HK-2 (cell line): ENCODE measurements around the gene KAZN.

ENCODE experiments used
- DNase-seq: peaks from one replicate; pipeline ENCODE4 v3.0.0-alpha.2; 2018; ENCODE audit not compliant: unreplicated experiment

KAZN gene

DNA sequence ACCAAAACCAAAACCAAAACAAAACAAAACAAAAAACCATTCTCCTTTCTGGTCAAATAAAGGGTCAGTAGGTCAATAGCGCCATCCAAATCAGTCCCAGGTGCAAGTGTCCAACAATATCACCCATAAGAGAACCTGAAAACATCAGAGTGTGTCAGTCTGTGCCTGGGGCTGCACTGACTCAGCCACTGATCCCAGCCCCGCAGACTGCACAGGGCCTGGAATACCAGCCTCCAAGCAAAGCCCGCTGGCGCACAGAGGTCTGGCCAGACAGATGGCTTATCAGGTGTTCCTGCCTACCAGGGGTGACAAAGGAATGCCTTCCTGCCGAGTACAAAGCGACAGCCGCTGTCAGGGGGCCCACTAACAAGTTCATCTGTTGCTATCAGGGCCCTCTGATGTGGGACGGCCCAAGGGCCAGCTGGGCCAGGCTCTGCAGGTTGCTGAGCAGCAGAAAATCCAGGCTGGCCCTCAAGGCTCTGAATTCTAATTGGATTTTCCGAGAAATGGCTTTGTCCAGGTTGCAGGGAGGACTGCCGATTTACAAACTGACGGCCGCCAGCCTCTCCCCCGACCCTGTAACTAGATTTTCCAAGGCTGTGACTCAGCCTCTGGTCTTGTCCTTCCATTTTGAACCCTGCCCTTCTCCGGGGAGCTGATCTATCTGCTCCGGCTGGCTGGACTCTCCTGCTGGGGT, 541.3 kb downstream of the KAZN start:
- no peak for DNase-seq

DNA sequence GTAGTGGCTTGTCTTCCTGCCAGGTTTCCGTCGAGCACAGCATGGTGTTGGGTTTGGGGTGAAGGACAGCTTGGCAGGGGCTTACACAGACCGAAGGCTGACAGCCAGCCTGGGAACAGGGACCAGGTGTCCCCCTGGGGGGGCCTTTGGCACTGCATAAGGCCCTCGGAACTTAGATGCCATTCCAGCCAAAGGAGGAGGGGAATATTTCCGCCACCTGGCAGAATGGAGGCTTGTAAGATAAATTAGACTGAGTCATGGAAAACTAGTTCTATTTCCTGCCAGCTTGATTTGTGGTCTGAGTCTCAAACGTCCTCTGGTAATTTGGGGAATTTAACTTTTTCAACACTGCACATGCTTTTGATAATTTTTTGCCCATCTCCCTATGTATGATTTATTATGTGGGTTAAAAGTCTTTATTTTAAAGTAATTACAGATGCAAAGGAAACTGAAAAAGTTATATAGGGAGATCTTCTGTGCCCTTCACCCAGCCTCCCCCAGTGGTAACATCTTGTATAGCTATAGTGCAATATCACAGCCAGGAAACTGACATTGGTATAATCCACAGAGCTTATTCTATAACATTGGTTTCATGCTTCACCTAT, 543.6 kb downstream of the KAZN start:
- no peak for DNase-seq

DNA sequence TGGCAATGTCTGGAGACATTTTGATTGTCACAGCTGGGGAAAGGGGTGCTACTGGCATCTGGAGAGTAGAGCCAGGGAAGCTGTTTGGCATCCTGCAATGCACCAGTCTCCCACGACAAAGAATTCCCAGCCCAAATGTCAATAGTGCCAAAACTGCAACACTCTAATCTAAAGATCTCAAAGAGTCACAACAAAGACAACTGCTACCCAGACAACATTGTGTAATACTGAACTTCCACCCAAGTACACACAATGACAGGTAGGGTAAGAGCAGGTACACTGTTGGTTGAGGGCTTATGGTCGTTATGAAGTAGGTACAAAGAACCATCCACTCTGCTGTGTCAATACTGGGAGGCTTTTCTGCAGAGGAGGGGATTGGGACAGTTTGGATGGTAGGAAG, 546.8 kb downstream of the KAZN start:
- DNase-seq: no peak

DNA sequence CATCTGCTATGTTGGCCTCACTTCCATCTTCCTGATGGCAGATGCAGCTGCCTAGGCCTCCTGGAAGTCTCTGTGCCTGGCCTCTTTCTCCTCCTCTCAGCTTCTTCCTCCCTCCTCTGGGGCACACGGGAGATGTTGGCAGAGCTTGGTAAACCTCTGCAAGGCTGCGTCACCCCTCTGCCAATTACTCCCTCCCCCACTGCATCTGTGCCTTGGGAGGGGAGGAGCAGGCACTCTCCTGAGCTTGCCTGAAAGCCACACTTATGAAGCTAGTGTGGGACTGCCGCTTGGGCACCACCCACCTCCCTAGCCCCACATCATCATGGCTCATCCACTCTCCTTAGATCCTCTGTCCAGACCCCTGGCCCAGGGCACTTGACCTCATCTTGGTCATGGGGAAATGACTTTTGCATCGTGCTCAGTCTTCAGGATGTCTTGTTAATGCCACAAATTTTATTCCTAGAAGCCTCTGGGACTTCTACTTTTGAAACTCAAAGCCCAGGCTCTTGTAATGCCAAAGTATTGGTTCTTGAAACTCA, 547.7 kb downstream of the KAZN start:
- DNase-seq: no peak

DNA sequence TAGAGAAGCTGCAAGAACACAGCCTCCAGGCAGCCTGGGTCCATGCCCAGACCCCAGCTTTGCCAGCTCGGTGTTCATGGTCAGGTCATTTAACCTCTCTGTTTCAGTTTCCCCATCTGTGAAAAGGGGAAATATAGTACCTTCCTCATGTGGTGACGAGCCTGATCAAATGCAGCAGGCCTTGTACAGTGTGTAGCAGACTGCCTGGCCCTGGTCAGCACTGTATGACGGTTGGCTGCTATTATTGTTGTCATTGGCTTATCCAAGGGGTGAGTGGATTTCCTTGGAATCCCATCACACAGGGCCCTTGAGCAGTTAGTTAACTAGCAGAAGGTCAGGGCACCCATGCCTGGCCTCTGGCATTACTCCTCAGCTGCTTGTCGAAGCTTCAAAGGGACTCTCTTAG, 548.5 kb downstream of the KAZN start:
- DNase-seq: no peak

DNA sequence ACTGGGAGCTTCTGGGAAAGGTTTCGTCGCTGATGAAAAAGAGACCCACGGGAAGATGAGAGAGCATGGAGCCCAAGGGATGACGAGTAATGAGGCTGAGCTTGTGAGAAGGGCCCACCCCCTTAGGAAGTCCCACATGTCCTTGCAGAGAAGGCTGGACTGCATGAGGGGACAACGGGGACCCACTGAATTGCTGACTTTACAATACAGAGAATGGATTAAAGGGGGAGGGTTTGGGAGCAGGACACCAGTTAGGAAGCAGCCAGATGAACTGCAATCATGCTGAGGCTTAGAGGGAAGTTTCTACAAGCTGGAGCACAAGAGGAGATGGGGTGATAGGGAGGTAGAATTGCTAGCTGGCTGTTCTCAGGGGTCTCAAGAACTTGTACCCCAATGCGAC, 549.5 kb downstream of the KAZN start:
- DNase-seq: no peak

DNA sequence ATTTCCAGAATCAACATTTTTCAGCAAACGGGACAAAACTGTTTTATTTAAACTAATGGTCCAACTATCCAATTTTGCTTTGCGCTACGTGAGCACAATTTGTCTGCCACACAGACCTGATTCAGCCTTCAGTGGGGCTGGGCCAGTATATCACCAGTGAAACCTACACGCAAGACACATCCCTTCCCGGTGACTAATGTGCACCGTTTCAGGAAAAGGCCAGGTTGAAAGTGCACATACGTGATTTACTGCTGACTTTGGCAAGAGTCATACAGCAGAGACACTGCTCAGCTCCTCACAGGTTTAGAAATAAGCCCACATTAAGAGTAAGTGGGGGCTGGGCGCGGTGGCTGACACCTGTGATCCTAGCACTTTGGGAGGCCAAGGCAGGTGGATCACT, 550.0 kb downstream of the KAZN start:
- DNase-seq: no peak

DNA sequence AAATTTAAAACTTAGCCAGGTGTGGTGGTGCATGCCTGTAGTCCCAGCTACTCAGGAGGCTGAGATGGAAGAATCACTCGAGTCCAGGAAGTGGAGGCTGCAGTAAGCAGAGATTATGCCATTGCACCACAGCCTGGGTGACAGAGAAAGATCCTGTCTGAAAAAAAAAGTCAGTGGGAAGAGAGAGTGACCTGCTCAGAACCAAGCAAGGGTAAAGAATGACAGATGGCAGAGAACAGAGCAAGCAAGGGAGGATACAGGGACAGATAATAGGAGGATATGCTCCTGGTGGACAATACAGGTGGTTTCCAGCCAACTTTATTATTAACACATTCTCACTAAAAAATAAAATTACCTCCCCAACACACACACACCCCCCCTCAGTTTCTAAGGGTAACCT, 550.5 kb downstream of the KAZN start:
- no peak for DNase-seq

DNA sequence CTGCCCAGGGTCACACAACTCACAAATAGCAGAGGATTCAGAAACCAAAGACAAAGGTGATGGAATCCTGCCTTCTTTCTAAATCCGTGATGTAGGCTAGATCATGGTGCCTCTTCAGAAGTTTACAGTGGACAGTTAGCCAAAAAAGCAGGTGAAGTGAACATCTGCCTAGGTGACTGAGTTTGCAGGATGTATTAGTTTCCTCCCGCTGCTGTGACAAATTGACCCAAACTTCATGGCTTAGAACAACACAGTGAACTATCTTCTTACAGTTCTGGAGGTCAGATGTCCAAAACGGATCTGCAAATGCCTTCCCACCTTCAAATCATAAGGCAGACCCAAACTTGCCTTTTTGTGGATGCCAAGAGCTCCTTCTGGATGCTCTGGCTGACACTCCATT, 551.9 kb downstream of the KAZN start:
- DNase-seq: no peak

DNA sequence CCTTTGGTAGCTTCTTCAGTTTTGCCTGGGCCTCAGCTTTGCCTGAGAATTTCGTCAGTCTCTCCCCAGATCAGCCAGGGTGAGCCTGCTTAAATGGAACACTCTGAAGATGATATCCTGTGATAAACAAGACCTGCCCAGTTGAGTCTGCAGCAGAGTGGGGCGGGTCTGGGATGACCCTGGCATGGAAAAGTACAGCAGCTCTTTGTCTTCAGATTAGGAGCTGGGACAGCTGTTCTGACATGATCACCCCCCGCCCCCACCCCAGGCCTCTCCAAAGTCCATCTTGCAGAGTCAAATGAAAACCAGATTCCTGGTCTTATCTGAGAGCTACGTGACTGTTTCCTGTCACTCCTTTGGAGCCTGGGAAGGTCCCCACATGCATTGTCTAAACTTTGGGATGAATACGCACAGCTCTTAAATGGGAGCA, 552.9 kb downstream of the KAZN start:
- DNase-seq: no peak

DNA sequence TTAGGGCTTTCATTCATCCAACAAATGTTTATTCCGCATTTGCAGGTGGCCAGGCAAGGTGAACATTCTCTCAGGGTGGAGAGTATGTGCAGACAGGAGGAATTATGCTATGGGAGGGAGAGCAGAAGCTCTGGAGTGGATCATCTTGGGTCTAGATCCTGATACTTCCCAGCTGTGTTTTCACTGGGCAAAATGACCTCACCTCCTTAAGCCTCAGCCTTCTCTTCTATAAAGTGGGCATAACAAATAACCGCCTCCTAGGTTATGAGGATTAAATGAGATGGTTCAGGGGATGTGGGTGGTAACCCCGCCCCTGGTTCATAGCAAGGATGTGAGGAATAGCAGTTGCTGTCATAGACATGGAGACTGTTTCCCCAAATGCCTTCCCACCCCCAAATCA, 553.4 kb downstream of the KAZN start:
- DNase-seq: no peak

DNA sequence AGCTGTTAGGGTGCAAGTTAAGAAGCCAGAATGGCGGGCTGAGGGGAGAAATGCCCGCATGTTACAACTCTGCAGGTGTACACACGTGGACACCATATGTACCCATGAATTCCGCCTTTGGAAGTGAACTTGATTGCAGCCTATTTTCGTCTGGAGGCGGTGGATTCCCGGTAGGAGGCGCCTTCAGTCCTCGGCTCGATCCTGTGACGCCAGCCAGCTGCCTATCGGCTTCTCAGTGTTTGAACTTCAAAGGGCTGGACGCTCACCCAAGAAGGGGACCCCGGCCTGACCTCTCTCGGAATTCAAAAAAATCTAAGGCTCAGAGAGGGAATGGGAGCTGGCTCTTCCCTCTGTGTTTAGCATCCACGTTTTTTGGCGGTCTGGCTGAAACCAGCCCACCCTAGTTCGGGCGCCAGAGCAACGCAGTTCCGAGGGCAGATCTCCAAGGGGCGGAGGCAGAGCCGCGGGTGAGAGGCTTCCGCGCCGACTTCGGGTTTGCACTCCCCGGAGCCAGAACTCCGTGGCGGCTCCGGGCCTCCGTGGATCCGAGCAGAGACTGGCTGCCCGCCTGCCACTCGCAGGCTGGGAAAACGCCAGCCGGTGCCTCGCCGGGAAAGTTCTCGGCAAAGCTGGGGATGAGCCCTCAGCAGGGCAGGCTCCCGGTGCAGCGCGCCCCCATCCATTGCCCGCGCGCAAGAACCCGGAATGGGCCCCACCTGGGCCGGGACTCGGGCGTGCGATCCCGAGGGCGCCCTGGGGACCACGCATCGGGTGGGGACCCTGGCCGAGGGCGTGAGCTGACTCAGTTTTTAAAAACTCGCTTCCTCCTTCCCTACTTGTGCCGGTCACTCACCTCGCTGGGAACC, 554.1 kb downstream of the KAZN start:
- DNase-seq: peak; percentile 81

DNA sequence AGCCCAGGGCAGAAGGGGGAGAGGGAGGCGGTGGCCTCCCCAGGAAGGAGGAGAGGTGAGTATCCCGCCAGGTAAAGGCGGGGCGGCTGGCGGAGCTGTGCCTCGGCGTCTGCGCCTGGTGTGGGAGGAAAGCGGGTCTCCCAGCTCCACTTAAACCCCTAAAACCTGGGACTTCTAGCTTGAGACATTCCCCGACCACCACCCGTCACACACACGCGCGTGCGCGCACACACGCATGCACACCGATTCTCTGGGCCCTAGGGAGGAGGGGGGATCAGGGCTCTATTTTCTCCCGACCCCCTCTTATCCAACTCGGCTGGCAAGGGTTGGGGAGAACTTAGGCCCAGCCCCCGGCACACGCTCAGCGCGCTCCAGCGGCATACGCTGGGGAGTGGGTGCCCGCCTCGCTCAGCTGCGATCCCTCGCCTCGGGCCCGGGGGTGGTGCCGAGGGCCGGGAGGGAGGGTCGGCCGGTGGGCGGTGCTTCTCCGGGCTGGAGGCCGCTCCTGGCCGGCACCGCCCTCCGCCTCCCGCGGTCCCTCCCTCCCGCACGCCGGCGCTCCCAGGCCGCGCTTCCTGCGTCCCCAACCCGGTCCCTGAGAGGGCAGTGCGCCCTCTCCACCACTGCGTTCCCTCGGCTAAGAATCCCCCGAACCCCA, 554.8 kb downstream of the KAZN start, which contains the start of gene TMEM51:
TSS of gene TMEM51 (plus strand) at position 564 of the 658 bp plus-strand sequence. CDS start 61,341 bp downstream, outside the sequence.
- peak; percentile 81 for DNase-seq

DNA sequence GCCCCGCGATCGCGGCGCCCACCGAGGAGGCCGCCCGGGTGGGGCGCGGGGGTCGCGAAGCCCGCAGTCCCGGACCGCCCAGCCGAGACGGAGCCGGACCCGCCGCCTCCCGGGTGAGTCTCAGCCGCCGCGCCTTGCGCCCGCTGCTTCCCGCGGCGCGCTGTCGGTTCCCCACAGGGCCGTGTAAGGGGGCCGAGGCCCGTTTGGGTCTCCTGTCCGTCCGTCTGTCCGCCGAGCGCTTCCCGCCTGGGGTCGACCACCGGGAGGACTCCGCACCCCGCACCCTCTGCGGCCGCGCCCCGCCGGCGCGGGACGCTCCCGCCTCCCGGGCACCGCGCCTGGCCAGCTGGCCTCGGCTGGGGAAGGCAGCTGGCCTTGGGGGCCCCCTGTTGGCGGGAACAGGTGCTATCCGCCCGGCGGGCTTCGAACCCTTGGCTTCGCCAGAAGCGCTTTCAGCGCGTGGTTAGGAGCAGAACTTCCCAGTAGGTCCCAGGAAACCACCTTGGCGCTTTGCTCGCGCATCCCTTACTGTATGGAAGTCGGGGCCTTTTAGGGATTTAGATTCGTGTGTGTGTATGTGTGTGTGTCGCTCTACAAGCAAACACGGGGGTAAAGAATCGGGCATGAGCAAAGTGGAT, 555.5 kb downstream of the KAZN start:
- peak; percentile 81 for DNase-seq

DNA sequence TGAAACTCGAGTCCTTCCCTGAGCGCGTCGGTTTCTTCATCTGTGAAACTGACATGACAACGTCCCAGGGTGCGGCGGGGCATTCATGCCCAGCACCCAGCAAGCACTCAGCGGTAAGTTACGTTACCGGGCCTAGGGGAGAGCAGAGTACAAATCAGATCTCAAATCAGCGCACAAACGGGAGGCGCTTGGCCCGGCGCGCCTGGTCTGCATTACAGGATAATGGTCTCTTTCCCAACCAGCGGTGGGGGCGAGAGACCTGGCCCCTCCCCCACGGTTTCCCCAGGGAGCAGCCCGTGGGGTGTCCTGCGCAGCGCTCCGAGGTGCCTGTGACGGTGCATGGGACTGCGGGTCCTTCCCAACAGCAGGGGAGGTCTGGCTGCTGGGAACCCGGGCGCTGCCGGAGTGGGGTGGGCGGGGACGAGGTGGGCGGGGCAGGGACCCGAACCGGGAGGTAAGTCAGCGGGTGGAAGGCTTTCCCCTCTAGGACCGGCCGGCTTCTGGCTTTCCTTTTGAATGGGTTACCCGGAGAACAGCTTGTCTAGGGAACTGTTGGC, 556.1 kb downstream of the KAZN start:
- peak; percentile 59 for DNase-seq

DNA sequence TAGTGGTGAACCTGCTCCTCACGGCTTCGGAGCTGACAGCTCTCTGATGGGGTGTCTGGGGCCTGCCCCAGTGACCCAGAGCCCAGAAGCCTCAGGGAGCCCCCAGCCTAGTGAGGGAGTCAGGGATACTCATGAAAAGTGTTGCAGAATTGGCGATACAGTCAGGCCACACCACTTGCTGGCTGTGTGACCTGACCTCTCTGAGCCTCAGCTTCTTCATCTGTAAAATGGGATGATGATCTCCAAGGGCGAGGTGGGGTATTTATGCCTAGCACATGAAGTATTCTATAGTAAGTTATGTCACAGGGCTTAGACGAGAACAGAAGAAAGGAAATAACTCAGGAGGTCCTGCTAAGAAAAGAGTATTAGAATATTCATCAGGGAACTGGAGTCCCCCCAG, 556.7 kb downstream of the KAZN start:
- DNase-seq: no peak

DNA sequence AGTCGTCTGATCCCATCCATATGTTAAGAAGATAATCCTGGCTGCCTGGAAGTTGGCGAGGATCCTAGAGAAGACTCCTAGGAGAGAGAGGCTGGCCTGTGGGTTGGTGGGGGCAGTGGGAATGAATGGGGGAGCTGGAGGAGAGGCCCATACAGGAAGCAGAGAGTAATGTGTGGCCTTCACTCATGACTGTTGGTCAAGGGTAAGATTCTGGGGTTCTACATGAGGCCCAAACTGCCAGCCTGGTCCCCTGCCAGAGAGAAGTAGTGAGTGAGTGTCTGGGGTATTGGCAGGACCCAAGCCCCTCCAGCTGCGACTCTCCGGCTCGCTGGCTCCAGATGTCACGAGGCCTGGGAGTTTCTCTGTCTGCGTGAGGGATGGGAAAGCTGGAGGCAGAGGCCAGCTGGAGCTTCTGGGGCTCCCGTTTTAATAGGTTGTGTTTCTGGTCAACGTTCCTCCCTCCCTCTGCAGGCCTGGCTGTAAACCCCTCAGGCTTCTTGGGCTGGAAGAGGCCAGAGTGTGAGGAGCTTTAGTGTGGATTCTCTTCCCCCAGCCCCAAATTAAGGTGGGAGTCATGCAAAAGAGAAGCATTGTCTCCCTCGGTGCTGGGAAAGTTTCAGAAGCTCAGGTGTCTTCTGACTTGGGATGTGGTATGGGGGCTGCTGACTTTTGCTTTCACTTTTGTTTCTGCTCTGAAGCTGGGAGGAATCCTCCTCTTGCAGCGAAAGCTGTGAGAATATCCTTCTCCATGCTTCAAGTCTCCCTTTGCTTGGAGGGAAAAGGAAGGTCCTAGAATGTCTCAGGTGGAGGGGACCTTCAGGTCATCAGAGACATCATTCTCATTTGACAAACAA, 557.6 kb downstream of the KAZN start:
- no peak for DNase-seq

DNA sequence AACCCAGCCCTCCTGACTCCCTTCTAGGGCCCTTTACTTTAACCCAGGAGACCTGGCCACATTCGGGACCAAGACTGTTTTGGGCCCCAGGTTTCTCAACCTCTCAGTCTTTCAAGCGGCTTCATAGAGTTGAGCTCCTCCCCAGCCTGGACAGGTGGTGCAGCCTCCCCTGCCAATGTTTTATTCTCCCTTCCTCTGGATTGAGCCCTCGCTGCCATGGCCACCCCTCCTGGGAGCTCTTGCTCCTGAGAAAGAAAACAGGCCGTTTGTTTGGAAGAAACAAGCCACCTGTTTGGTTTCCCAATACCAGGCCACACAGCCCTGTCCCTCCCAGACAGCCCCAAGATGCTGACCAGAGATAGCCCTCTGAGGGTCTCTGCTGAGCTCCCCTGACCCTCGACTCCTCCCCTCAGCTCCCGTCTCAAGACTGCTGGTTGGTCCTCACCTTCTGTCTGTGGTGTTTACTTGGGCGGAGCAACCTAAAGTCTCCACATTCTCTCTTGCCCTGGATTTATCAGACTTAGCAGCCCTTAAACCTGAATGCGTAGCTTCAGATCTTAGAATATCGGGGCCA, 558.4 kb downstream of the KAZN start:
- no peak for DNase-seq

DNA sequence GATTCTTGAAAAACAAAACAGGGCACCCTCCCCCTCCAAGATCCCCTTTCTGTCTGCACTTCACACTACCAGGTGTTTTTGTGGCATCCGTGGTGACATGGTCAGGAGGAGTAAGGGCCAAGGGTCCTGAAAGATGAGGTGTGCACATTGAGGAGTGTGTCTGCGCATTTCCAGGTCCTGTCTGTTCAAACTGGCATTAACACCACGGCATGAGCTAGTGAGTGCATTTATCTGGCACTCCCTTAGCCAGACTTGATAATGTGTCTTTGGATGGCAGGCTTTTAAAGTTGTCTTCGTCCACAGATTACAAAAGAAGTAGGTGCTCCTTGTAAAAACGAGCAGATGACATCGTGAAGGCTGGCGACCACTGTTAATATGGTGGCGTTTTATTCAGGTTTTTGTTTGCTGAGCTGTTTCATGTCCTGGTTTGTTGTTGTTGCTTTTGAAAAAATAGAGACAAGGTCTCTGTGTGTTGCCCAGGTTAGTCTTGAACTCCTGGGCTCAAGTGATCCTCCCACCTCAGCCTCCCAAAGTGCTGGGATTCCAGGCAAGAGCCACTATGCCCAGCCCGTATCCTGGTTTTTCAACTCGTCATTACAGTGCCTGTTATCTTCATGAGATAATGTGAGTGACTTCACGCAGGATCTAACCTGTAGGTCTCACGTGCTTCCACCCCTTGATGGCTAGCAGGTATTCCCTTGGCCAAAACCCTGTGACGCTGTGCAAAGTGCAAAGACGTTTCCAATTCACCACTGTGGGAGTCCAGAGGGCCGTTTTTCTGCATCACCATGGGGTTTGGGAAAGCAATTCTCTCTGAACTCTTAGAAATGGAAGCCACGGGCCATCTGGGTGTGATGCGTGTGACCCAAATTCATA, 559.3 kb downstream of the KAZN start:
- DNase-seq: no peak
